ENCODE results near the gene EMX2.

Gene EMX2

DNA sequence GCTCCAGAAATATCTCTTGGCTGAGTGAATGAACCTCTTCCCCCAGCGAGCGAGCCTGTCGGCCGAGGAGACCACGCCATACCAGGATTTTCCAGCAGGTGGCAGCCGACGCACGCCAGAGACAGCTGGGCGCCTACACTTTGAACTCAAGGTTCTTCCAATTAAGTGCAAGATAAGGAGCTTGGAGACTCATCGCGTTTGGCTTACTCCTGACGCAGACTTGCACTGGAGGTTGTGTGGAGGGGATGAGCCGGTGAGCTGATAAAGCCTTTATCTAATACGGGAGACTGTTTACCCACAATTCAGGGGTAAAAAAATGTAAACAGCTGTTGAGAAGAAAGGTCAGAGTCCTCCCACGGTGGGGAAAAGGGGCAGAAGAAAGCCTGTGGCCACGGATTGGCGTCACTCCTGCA lies 45.9 kb upstream of the EMX2 start (continued):
- TF ChIP-seq, protein P1, sequence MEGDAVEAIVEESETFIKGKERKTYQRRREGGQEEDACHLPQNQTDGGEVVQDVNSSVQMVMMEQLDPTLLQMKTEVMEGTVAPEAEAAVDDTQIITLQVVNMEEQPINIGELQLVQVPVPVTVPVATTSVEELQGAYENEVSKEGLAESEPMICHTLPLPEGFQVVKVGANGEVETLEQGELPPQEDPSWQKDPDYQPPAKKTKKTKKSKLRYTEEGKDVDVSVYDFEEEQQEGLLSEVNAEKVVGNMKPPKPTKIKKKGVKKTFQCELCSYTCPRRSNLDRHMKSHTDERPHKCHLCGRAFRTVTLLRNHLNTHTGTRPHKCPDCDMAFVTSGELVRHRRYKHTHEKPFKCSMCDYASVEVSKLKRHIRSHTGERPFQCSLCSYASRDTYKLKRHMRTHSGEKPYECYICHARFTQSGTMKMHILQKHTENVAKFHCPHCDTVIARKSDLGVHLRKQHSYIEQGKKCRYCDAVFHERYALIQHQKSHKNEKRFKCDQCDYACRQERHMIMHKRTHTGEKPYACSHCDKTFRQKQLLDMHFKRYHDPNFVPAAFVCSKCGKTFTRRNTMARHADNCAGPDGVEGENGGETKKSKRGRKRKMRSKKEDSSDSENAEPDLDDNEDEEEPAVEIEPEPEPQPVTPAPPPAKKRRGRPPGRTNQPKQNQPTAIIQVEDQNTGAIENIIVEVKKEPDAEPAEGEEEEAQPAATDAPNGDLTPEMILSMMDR (tag by site-specific recombination; IDR thresholded peaks at IDR 0.05) = peak; percentile 83
- TF ChIP-seq ZNF626 (tag by site-specific recombination; IDR thresholded peaks at IDR 0.05) (no peak), ZBTB17 (tag by site-specific recombination; IDR thresholded peaks at IDR 0.05) (peak; percentile 39; the same call in 1 of the 2 replicates), ZEB2 (tag by site-specific recombination; IDR thresholded peaks at IDR 0.05) (peak; percentile 41; the same call in 1 of the 2 replicates)

DNA sequence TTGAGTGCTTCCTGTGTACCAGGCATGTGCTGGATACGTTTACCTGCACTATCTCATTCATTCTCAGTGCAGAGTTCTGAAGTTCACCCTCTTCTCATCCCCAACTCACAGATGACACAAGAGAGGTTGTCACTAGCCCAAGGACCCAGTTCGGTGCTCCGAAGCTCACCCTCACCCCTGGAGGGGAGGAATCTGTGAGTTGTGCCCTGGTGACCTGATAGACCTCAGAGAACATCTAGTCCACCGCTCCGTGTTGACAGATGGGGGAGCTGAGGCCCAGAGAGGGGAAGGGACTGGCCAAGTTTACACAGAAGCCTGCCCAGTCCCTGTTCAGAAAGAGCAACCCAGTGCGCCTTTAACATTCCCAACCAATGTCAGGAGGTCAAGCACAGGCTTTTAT lies 44.8 kb upstream of the EMX2 start:
- no peaks in the 10 kb centered on the region for H3K4me1 ChIP-seq (ENCODE audit: control insufficient read depth, insufficient read depth, low read length)
- TF ChIP-seq SALL2 (tag by site-specific recombination; IDR thresholded peaks at IDR 0.05; ENCODE audit: borderline replicate concordance) = no peak
- no peak for TF ChIP-seq ZFP41 (tag by site-specific recombination; IDR thresholded peaks at IDR 0.05; ENCODE audit: borderline replicate concordance)
- TF ChIP-seq GLIS2 (tag by site-specific recombination; IDR thresholded peaks at IDR 0.05) = no peak
- TF ChIP-seq ZNF19 (tag by site-specific recombination; IDR thresholded peaks at IDR 0.05; ENCODE audit: low read depth) = no peak
- TF ChIP-seq HOXC10 (CRISPR knock-in tag; IDR thresholded peaks at IDR 0.05) = no peak
- TF ChIP-seq PRDM1 (tag by site-specific recombination; IDR thresholded peaks at IDR 0.05) = no peak
- no peak for TF ChIP-seq ZBTB17 (tag by site-specific recombination; IDR thresholded peaks at IDR 0.05)
- no peak for TF ChIP-seq ZNF776 (tag by site-specific recombination; IDR thresholded peaks at IDR 0.05; ENCODE audit: borderline replicate concordance)
- no peak for TF ChIP-seq YY1 (tag by site-specific recombination; IDR thresholded peaks at IDR 0.05)
- TF ChIP-seq ZNF747 (tag by site-specific recombination; IDR thresholded peaks at IDR 0.05) = no peak
- TF ChIP-seq ZBTB21 (tag by site-specific recombination; IDR thresholded peaks at IDR 0.05) = no peak
- TF ChIP-seq ZNF521 (tag by site-specific recombination; IDR thresholded peaks at IDR 0.05) = no peak
- no peak for TF ChIP-seq ZNF211 (tag by site-specific recombination; IDR thresholded peaks at IDR 0.05; ENCODE audit: low read depth)
- no peak for TF ChIP-seq KLF16 (tag by site-specific recombination; IDR thresholded peaks at IDR 0.05)
- no peak for TF ChIP-seq ZNF610 (tag by site-specific recombination; IDR thresholded peaks at IDR 0.05; ENCODE audit: borderline replicate concordance)
- TF ChIP-seq, protein P2, sequence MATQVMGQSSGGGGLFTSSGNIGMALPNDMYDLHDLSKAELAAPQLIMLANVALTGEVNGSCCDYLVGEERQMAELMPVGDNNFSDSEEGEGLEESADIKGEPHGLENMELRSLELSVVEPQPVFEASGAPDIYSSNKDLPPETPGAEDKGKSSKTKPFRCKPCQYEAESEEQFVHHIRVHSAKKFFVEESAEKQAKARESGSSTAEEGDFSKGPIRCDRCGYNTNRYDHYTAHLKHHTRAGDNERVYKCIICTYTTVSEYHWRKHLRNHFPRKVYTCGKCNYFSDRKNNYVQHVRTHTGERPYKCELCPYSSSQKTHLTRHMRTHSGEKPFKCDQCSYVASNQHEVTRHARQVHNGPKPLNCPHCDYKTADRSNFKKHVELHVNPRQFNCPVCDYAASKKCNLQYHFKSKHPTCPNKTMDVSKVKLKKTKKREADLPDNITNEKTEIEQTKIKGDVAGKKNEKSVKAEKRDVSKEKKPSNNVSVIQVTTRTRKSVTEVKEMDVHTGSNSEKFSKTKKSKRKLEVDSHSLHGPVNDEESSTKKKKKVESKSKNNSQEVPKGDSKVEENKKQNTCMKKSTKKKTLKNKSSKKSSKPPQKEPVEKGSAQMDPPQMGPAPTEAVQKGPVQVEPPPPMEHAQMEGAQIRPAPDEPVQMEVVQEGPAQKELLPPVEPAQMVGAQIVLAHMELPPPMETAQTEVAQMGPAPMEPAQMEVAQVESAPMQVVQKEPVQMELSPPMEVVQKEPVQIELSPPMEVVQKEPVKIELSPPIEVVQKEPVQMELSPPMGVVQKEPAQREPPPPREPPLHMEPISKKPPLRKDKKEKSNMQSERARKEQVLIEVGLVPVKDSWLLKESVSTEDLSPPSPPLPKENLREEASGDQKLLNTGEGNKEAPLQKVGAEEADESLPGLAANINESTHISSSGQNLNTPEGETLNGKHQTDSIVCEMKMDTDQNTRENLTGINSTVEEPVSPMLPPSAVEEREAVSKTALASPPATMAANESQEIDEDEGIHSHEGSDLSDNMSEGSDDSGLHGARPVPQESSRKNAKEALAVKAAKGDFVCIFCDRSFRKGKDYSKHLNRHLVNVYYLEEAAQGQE (tag by site-specific recombination; IDR thresholded peaks at IDR 0.05) = no peak
- no peak for TF ChIP-seq ZNF549 (tag by site-specific recombination; IDR thresholded peaks at IDR 0.05)
- H3K4me3 ChIP-seq (ENCODE audit: low read depth, low read length) = no peak overlapping the region
- ChIA-PET POLR2A (interaction anchor here (0.6 kb wide), 1 partner anchor 56 kb away, joined by 3 read pairs; no protein-coding TSS in a partner anchor), CTCF (interaction anchor here (0.6 to 4.3 kb wide), 14 partner anchors 9 to 961 kb away, joined by 3 to 30 read pairs (median 5); no protein-coding TSS in a partner anchor)
- no peaks in the 10 kb centered on the region for H3K9me3 ChIP-seq (ENCODE audit: control insufficient read depth, insufficient read depth, low read depth, low read length)
- no peaks in the 10 kb centered on the region for H3K36me3 ChIP-seq (ENCODE audit: control insufficient read depth in 2 of 2, insufficient read depth in 1 of 2, low read length in 2 of 2)
- no peak overlapping the region for H3K27ac ChIP-seq (ENCODE audit: extremely low read depth, low read depth, low read length)

Data from HEK293 (cell line).